DND-41 (cell line): ENCODE data around the gene IWS1.
"Not testable (repeated sequence)": the region's sequence is repeated elsewhere in the genome, so short reads cannot be mapped to it uniquely, and the experiment has no call there.

Source experiments
- ATAC-seq: fragments of 200-7000 bp; cut with Tn5 transposase; 3 replicates; pipeline ENCODE4 v1.9.1; 2021; ENCODE audit warnings: low read depth; ENCODE audit not compliant: insufficient read depth
- DNase-seq: peaks from one replicate; pipeline ENCODE4 v3.0.0-alpha.2; 2020
- H2AFZ ChIP-seq: 2 replicates; pipeline ENCODE4 v1.6.0; 2012; ENCODE audit warnings: low read depth, low read length
- H3K27ac ChIP-seq: 2 replicates; pipeline ENCODE4 v1.5.1; 2012; ENCODE audit warnings: low read length, inconsistent platforms
- H3K27me3 ChIP-seq: fragments of 200-600 bp; sonication (generic); 2 replicates; pipeline ENCODE4 v1.6.0; 2012; ENCODE audit warnings: low read length, mild to moderate bottlenecking, inconsistent platforms; ENCODE audit not compliant: insufficient read depth, poor library complexity
- H3K36me3 ChIP-seq: 2 replicates; pipeline ENCODE4 v1.5.1; 2012; ENCODE audit warnings: low read length, inconsistent platforms; ENCODE audit not compliant: insufficient read depth
- H3K4me1 ChIP-seq: 2 replicates; pipeline ENCODE4 v1.5.1; 2012; ENCODE audit warnings: mild to moderate bottlenecking, low read length; ENCODE audit not compliant: insufficient read depth
- H3K4me2 ChIP-seq: 2 replicates; pipeline ENCODE4 v1.6.0; 2012; ENCODE audit warnings: mild to moderate bottlenecking, moderate library complexity, low read length, inconsistent platforms; ENCODE audit not compliant: insufficient read depth
- H3K4me3 ChIP-seq, 2 experiments: fragments of 200-600 bp in 1 of 2; shearing (Covaris generic) in 1 of 2; 2 replicates each; pipeline ENCODE4 v1.5.1; 2012 to 2016; ENCODE audit warnings: inconsistent platforms in 2 of 2, low read length in 2 of 2, mild to moderate bottlenecking in 2 of 2, low read depth in 1 of 2, moderate library complexity in 1 of 2
- H3K79me2 ChIP-seq: 2 replicates; pipeline ENCODE4 v1.6.0; 2012; ENCODE audit warnings: low read length, inconsistent platforms; ENCODE audit not compliant: insufficient read depth
- H3K9ac ChIP-seq: 2 replicates; pipeline ENCODE4 v1.6.0; 2012; ENCODE audit warnings: low read depth, mild to moderate bottlenecking, inconsistent platforms, low read length, moderate library complexity
- H3K9me3 ChIP-seq: 2 replicates; pipeline ENCODE4 v1.5.1; 2012; ENCODE audit warnings: low read length, moderate library complexity, mild to moderate bottlenecking, inconsistent platforms; ENCODE audit not compliant: insufficient read depth, severe bottlenecking
- H4K20me1 ChIP-seq: 2 replicates; pipeline ENCODE4 v1.6.0; 2012; ENCODE audit warnings: low read length; ENCODE audit not compliant: insufficient read depth
- CTCF ChIP-seq: IDR thresholded peaks from 2 replicates; pipeline ENCODE4 v1.5.1; 2012; ENCODE audit warnings: borderline replicate concordance, low read length, moderate library complexity, mild to moderate bottlenecking; ENCODE audit not compliant: poor library complexity, severe bottlenecking; ENCODE audit errors: extremely low read depth
- EZH2 ChIP-seq: IDR thresholded peaks from 3 replicates; pipeline ENCODE4 v1.6.1; 2012; ENCODE audit warnings: borderline replicate concordance, low read depth, mild to moderate bottlenecking, moderate library complexity, low read length, inconsistent platforms; ENCODE audit not compliant: severe bottlenecking

Gene IWS1

DNA sequence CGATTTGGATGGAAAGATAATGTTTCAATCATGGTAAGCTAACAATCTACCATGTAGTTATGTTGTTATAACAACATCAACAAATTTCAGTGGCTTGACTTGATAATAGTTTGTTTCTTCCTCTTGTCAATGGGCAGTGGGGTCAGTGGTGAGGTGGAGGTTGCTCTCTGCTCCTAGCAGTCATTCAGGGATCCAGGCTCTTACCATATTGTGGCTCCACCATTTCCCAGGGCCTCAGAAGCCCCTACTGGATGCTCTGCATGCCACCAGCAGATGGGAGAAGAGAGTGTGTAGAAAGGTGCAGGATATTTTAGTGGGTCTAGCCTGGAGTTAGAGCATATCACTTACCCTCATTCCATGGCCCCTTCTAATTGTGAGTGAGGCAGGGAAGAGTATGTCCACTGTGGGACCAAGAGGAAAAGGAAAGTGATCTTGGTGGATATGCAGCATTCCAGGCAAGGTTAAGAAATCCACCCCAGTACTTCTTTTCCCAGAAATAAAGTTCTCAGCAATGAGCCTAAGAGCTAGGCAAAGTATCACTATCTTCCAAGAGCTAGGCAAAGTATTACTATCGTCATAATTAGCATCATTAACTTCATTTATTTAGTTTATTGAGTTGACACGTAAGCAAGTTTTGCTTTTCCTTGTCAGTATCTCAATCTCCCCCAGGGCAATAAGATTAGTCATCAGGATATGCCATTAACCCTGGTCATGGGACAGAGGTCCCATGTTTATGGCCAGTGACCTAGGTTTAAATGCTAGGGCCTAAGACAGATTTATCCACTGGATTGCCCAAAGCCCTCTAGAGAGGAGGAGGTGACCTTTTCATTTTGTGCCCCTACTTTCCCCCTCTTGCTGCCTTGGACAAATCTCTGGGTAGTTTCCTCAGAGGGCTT lies 4.2 kb upstream of the IWS1 start:
- TF ChIP-seq CTCF: no peak
- TF ChIP-seq EZH2: no peak
- DNase-seq (no peak), ATAC-seq (no peak)
- Histone ChIP-seq H3K27ac (no peak overlapping the region), H2AFZ (no peak overlapping the region), H3K27me3 (no peaks in the 10 kb centered on the region), H3K4me1 (peaks cover 18% of the 10 kb centered on the region), H3K4me3 (no peak overlapping the region), H3K4me2 (no peak overlapping the region), H4K20me1 (peaks cover under 1% of the 10 kb centered on the region; the same call in 1 of the 2 replicates), H3K9me3 (no peaks in the 10 kb centered on the region), H3K79me2 (peaks cover 10% of the 10 kb centered on the region), H3K9ac (no peak overlapping the region), H3K36me3 (peaks cover 4% of the 10 kb centered on the region; the same call in 1 of the 2 replicates)

- DNase-seq: not testable (repeated sequence)
Measured at GRCh38 chr2:127529416-127529815, 3.1 kb upstream of the IWS1 start.

DNA sequence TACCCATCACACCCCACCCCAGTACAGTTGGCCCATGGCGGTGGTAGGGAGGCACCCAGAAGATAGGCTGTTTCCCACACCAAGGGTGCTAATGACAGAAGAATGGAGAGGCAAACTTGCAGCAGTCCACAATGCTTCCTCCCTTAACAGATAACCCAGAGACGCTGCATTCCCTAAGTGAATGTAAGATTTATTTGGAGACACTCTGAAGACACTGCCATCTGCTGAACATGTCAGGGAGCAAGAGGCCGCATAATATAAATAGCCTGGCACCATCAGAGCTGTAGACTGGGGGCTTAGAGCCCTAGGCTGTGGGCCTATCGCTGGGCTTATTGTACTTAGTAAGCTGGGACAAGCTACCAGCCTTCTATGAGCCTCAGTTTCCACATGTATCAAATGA lies 2.2 kb upstream of the IWS1 start:
- H3K4me1 ChIP-seq: peaks cover 38% of the 10 kb centered on the region
- peaks cover 12% of the 10 kb centered on the region; the same call in 1 of the 2 replicates for H4K20me1 ChIP-seq
- H3K27me3 ChIP-seq: no peaks in the 10 kb centered on the region
- ATAC-seq: no peak
- H3K9me3 ChIP-seq: no peaks in the 10 kb centered on the region
- H3K4me2 ChIP-seq: no peak overlapping the region
- DNase-seq: no peak
- H3K9ac ChIP-seq: no peak overlapping the region
- TF ChIP-seq CTCF (peak; percentile 29), EZH2 (no peak)
- peak overlapping the region; percentile 90 for H2AFZ ChIP-seq
- H3K27ac ChIP-seq: no peak overlapping the region
- H3K79me2 ChIP-seq: peaks cover 30% of the 10 kb centered on the region
- no peak overlapping the region for H3K4me3 ChIP-seq
- peaks cover 12% of the 10 kb centered on the region for H3K36me3 ChIP-seq

More at GRCh38 chr2:127529416-127529815, 3.1 kb upstream of the IWS1 start:
- Histone ChIP-seq H3K79me2 (peaks cover 21% of the 10 kb centered on the region), H3K4me1 (peaks cover 28% of the 10 kb centered on the region)
- H3K4me2 ChIP-seq, H3K36me3 ChIP-seq, H3K9me3 ChIP-seq, H3K27me3 ChIP-seq, H2AFZ ChIP-seq, ATAC-seq, H3K9ac ChIP-seq, H3K4me3 ChIP-seq, H3K27ac ChIP-seq, H4K20me1 ChIP-seq: not testable (repeated sequence)
